HG03521 (cell line): Measurements from ENCODE around the gene RHD.
"Not testable (repeated sequence)": the region's sequence is repeated elsewhere in the genome, so short reads cannot be mapped to it uniquely, and the experiment has no call there.

ENCODE experiments used
- ATAC-seq: cut with Tn5 transposase; IDR thresholded peaks from one replicate; pipeline ENCODE4 v1.9.1; 2021; ENCODE audit warnings: mild to moderate bottlenecking, moderate library complexity; ENCODE audit not compliant: unreplicated experiment

Gene RHD

GRCh38 chr1:25272238-25272637 lies at the start of gene RHD:
RHD (plus strand) TSS chr1:25272509; CDS start chr1:25272548, 39 bp downstream.
- not testable (repeated sequence) for ATAC-seq

GRCh38 chr1:25222606-25223005 lies 49.7 kb upstream of the RHD start:
- no peak for ATAC-seq

DNA sequence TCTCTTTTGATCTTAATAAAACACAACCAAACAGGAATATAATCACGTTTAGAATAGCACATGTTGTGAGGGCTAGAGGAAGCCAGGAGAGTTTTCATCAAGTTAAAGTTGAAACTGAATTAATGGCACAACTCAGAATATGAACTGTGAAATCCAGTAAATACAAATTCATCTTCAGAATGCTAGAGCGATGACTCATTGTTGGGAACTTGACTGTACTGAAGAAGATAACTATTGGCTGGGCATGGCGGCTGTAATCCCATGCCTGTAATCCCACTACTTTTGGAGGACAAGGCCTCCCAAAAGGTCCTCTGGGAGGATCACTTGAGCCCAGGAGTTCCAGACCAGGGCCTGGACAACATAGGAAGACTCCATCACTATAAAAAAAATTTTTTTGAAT lies 48.8 kb upstream of the RHD start:
- ATAC-seq: no peak

DNA sequence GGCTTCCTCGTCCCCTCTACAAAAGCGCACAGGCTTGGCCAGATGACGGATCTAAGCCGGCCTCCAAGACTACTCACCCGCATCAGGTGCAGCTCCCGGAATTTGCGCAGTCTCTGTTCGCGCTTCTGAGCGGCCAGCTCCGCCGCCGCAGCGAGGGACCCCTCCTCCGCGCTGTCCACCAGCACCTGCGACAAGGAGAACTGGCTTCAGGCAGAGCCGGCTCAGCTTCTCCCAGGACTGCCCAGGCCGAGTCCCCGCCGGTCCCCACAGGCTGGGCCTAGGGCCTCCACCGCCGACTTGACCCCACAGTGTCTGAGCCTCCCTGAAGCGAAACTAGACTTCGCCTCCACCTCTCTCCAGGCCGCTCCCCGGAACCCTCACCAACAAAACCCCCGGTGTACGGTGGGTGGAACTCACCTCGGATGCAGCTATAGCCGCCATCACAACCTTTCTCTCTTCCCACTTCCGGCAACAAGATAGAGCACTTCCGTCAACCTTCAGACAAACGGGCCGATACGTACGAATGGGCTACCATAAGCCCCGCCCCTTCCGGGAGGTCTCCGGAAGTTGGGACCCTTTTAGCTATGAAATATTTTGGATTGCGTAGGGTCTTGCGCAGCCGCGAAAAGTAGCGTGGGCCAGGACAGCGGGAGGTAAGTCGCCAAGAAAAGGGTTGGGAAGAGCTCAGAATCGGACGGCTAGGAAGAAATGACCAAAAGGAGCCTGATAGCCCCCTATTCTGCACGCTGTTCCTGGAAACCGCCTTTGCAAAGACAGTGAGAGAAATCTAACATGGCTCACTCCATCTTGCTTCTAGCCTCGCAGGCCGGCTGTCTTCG lies 40.1 kb upstream of the RHD start, which contains the start of gene SYF2:
TSS of gene SYF2 (minus strand) at position 476 of the 839 bp plus-strand sequence. CDS start at position 441, 35 bp downstream.
- peak; percentile 71 for ATAC-seq

DNA sequence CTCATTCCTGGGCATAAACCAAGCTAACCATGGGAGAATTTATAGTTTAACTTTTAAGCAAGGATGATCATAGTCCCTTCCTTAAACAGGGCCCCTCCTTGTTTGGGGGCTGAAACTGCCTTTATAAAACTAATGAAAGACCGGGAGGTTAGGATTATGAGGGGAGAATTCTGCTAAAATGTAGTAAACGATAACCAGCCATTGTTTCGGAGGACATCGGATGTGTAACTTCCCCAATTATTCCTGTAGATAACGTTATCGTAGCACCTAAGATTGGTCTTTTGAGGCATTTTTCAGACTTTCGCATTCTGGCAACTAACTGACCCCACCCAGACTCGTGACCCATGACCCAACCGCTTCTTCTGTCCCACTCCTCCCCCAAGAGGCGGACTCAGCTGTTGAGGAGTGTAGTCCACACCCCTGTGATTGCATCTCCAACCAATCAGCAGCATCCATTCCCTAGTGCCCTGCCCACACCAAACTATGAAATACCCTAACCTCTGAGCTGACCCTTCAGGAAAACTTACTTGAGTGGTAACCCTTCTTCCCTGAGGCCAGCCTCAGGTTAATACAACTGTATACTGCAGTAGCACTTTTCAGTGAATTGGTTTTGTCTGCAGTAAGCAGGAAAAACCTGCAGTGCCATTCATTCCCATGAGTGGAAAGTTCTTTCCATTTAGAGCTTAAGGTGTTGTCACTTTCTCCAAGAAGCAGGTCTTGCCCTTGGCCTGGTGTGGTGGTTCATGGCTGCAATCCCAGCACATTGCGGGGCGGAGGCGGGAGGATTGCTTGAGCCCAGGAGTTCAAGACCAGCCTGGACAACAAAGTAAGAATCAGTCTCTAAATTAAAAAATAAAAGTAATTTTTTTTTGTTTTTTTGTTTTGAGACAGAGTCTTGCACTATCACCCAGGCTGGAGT lies 39.2 kb upstream of the RHD start:
- peak; percentile 60 for ATAC-seq

- not testable (repeated sequence) for ATAC-seq
These were observed 36.9 kb upstream of the RHD start for GRCh38 chr1:25235411-25235810.

DNA sequence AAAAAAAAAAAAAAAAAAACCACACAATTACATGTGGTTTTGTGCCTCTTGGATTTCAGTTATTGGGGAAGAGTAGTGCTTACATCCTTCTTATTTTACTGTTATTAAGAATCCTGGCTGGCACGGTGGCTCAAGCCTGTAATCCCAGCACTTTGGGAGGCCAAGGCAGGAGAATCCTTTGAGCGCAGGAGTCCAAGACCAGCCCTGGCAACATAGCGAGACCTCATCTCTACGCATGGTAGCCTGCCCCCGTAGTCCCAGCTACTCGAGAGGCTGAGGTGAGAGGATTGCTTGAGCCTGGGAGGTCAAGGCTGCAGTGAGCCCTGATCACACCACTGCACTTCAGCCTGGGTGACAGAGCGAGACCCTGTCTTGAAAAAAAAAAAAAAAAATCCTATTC lies 36.0 kb upstream of the RHD start:
- ATAC-seq: not testable (repeated sequence)

DNA sequence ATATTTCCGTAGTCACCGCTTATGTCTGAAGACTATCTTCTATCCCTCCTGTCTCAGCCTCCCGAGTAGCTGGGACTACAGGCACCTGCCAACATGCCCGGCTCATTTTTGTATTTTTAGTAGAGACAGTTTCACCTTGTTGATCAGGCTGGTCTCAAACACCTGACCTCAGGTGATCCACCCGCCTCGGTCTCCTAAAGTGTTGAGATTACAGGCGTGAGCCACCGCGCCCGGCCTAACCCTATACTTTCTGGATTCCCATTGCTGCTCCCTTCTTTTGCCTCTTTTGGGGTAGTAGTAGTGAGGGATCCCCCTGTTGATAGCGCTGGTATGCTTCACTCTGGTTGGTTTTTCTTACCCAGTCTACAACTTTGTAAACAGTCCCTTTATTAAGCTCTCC lies 34.3 kb upstream of the RHD start:
- no peak for ATAC-seq

DNA sequence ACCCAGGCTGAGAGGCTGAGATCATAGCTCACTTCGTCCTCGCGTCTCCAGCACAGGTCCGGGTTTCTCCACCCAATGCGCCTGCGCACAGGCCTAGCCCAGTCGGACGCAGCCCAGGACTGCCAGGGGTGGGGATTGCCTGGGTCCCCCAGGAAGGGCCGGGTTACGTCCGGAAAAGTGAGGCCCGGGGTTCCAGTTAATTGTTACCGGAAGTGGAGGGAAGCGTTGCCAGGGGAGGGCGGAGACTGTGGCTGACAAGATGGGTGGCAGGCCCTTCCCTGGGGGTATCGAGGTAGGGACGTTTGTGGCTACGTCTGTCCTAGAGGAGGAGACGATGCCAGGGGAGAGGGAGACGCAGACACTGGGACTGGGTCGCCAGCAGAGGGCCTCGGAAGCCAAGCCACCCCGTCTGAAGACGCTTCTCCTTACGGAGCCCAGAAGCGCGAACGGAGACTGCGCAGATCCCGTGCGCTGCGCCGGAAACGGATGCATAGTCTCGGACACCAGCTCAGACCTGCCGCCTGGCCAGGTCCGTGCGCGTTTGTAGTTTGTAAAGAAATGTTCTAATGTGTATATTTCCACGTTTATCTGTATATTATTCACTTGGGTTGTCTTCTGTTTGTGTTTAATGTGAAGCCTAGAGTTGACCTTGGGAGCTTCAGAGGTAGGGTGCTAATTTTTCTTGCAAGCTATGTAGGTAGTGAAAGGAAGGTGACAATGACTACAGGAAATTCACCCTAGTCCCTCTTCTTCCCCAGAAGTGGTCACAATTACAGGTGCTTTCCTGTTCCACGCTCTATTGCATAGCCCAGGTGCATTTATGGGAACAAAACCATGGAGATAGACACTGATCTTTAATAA lies 32.4 kb upstream of the RHD start:
- ATAC-seq: peak; percentile 71

- ATAC-seq: no peak
These were observed 28.4 kb upstream of the RHD start for GRCh38 chr1:25243907-25244306.

- ATAC-seq: no peak
These were observed 26.9 kb upstream of the RHD start for GRCh38 chr1:25245393-25245792.

DNA sequence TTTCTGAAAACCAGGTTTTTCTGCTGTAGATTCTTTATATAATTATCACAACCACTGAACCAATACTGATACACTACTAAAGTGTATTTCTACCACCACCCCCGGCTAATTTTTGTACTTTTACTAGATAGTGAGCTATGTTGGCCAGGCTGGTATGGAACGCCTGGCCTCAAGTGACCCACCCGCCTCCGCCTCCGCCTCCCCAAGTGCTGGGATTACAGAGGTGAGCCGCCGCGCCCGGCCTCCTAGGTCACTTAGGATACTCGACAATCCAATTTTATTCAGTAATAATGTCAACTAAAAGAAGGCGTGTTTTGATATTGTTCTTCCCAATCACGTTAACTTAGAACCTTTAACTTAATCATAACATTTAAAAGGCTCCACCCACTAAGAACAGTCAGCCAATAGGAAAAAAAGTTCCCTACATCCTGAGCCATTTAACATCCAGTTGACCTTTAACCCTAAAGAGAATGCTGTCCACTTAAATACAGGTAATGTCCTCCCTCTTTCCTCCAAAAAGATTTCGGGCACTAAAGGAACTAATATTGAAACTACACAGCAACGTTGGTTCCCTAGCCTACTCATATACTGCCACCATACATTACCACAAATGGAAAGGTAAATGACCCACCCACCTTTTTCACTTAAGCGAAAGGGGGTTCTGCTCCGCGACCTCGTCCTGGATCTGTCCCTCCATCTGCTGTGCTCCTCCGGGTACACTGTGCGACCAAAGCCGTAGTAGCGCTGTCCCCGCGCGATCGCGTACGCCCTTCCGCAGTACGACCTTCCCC lies 26.3 kb upstream of the RHD start:
- ATAC-seq: no peak

GRCh38 chr1:25246600-25247023 lies 25.7 kb upstream of the RHD start:
- ATAC-seq: peak; percentile 10

- ATAC-seq: peak; percentile 77
These were observed 25.1 kb upstream of the RHD start, which contains the start of gene RSRP1 for GRCh38 chr1:25247024-25247828. RSRP1 (minus strand) TSS chr1:25247454; CDS start chr1:25246963, 491 bp downstream.

- ATAC-seq: no peak
These were observed 24.2 kb upstream of the RHD start for GRCh38 chr1:25247829-25248754.

- no peak for ATAC-seq
These were observed 18.4 kb upstream of the RHD start for GRCh38 chr1:25253911-25254310.

DNA sequence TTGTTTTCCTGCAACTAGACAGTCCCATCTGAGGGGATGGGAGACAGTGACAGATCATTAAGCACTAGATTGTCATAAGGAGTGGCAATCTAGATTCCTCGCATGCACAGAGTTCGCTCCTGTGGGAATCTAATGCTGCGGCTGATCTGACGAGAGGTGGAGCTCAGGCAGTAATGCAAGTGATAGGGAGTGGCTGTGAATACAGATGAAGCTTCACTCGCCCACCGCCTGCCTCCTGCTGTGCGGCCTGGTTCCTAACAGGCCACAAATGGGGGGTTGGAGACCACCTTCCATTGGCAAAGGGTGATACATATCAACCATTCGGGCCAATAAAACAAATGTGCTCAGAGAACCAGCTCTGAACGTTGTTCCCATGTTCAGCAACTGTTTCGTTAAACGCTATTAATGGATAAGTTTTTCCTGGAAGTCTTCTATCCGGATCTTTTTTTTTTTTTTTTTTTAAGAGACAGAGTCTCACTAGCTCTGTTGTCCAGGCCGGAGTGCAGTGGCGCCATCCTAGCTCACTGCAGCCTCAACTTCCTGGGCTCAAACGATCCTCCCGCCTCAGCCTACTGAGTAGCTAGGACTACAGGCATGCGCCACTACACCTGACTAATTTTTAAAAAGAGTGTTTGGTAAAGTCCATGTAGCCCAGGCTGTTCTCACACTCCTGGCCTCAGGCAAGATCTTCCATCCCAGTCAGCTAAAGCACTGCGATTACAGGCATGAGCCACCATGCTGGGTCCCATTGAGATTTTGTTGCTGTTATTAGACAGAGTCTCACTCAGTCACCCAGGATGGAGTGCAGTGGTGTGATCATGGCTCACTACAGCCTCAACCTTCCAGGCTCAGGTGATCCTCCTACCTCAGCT lies 16.4 kb upstream of the RHD start:
- no peak for ATAC-seq
